HepG2 (cell line): ENCODE data around the gene LPAR1.

Experiments
- GTF2F1 ChIP-seq: fragments of 150-350 bp; IDR thresholded peaks from 2 replicates; pipeline ENCODE4 v1.6.1; 2014; ENCODE audit warnings: low read length
- JUN ChIP-seq: sonication (generic); formaldehyde crosslinking; IDR thresholded peaks from 2 replicates; pipeline ENCODE4 v1.4.0; 2020; ENCODE audit warnings: mild to moderate bottlenecking, missing genetic modification reagents
- KLF6 ChIP-seq: IDR thresholded peaks from 2 replicates; pipeline ENCODE4 v1.8.0; 2016; ENCODE audit warnings: missing biosample characterization, missing genetic modification reagents
- TBP ChIP-seq: sonication (generic); formaldehyde crosslinking; IDR thresholded peaks from 2 replicates; pipeline ENCODE4 v1.5.0; 2020; ENCODE audit warnings: missing genetic modification reagents
- ZC3H13 ChIP-seq: sonication (generic); formaldehyde crosslinking; IDR thresholded peaks from 2 replicates; pipeline ENCODE4 v1.8.1; 2023; ENCODE audit warnings: mild to moderate bottlenecking, missing genetic modification reagents, moderate library complexity
- ZNF138 ChIP-seq: sonication (generic); formaldehyde crosslinking; IDR thresholded peaks from 2 replicates; pipeline ENCODE4 v1.5.0; 2020; ENCODE audit warnings: mild to moderate bottlenecking, low read depth, missing genetic modification reagents
- ZNF768 ChIP-seq: sonication (generic); formaldehyde crosslinking; IDR thresholded peaks from 2 replicates; pipeline ENCODE4 v1.4.0; 2020; ENCODE audit warnings: missing genetic modification reagents
- TF ChIP-seq, protein P1 (sequence below): sonication (generic); formaldehyde crosslinking; IDR thresholded peaks from 2 replicates; pipeline ENCODE4 v1.4.0; 2020; ENCODE audit warnings: mild to moderate bottlenecking, missing genetic modification reagents, borderline replicate concordance

DNA sequence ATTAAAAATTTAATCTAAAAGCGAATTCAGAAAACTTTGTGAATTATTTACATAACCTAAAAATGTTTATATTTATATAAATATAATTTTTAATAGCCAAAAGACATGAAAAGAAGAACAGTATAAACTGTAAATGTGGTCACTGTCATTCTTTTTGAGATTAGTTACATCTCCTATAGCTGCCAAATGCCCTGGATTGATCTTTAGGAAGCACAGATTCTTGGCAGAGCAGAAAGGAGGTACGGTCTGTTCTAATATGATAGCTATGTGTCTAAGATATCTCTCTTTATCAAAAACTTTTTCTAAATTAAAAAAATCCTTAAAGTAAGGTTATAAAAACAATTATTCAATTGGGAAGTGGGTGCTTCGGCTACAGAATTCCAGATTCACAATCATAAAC lies 151.0 kb downstream of the LPAR1 start:
- TF ChIP-seq JUN (CRISPR knock-in tag) (no peak), TBP (no peak), ZNF138 (CRISPR knock-in tag) (no peak), GTF2F1 (no peak), KLF6 (CRISPR knock-in tag) (no peak), ZC3H13 (no peak), ZNF768 (CRISPR knock-in tag) (no peak)
- TF ChIP-seq, protein P1, sequence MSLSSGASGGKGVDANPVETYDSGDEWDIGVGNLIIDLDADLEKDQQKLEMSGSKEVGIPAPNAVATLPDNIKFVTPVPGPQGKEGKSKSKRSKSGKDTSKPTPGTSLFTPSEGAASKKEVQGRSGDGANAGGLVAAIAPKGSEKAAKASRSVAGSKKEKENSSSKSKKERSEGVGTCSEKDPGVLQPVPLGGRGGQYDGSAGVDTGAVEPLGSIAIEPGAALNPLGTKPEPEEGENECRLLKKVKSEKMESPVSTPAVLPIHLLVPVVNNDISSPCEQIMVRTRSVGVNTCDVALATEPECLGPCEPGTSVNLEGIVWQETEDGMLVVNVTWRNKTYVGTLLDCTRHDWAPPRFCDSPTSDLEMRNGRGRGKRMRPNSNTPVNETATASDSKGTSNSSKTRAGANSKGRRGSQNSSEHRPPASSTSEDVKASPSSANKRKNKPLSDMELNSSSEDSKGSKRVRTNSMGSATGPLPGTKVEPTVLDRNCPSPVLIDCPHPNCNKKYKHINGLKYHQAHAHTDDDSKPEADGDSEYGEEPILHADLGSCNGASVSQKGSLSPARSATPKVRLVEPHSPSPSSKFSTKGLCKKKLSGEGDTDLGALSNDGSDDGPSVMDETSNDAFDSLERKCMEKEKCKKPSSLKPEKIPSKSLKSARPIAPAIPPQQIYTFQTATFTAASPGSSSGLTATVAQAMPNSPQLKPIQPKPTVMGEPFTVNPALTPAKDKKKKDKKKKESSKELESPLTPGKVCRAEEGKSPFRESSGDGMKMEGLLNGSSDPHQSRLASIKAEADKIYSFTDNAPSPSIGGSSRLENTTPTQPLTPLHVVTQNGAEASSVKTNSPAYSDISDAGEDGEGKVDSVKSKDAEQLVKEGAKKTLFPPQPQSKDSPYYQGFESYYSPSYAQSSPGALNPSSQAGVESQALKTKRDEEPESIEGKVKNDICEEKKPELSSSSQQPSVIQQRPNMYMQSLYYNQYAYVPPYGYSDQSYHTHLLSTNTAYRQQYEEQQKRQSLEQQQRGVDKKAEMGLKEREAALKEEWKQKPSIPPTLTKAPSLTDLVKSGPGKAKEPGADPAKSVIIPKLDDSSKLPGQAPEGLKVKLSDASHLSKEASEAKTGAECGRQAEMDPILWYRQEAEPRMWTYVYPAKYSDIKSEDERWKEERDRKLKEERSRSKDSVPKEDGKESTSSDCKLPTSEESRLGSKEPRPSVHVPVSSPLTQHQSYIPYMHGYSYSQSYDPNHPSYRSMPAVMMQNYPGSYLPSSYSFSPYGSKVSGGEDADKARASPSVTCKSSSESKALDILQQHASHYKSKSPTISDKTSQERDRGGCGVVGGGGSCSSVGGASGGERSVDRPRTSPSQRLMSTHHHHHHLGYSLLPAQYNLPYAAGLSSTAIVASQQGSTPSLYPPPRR = no peak
